SK-N-SH treated with all-trans-retinoic acid at 6 μM for 48 hours (cell line): ENCODE measurements around the gene LTBP4.
"Not testable (repeated sequence)": the region's sequence is repeated elsewhere in the genome, so short reads cannot be mapped to it uniquely, and the experiment has no call there.

Experiments used
- ATAC-seq: fragments of 200-7000 bp; cut with Tn5 transposase; 3 replicates; pipeline ENCODE4 v1.9.1; 2020; ENCODE audit warnings: mild to moderate bottlenecking, moderate library complexity
- ARNTL ChIP-seq: fragments of 450-650 bp; formaldehyde crosslinking; IDR thresholded peaks from 2 replicates; pipeline ENCODE4 v1.5.0; 2020; ENCODE audit warnings: low read depth, mild to moderate bottlenecking, moderate library complexity, borderline replicate concordance
- BACH2 ChIP-seq: fragments of 250-450 bp; sonication (Bioruptor Pico); IDR thresholded peaks from 2 replicates; pipeline ENCODE4 v1.9.0; 2021; ENCODE audit warnings: mild to moderate bottlenecking, borderline replicate concordance
- CSDC2 ChIP-seq: fragments of 250-450 bp; sonication (Bioruptor Pico); IDR thresholded peaks from 2 replicates; pipeline ENCODE4 v1.5.0; 2020; ENCODE audit warnings: mild to moderate bottlenecking, moderate library complexity
- ESRRG ChIP-seq: fragments of 250-450 bp; sonication (Bioruptor Pico); IDR thresholded peaks from 2 replicates; pipeline ENCODE4 v1.6.1; 2021; ENCODE audit warnings: mild to moderate bottlenecking
- GLIS3 ChIP-seq: fragments of 250-450 bp; sonication (Bioruptor Pico); IDR thresholded peaks from 2 replicates; pipeline ENCODE4 v1.5.0; 2020; ENCODE audit warnings: mild to moderate bottlenecking, moderate library complexity
- ISL1 ChIP-seq: fragments of 250-450 bp; sonication (Bioruptor Pico); IDR thresholded peaks from 2 replicates; pipeline ENCODE4 v2.1.2; 2022; ENCODE audit warnings: mild to moderate bottlenecking, moderate library complexity
- OSR1 ChIP-seq: fragments of 250-450 bp; sonication (Bioruptor Pico); IDR thresholded peaks from 2 replicates; pipeline ENCODE4 v1.8.0; 2022; ENCODE audit warnings: moderate library complexity, mild to moderate bottlenecking, inconsistent platforms
- PPARA ChIP-seq: fragments of 250-450 bp; sonication (Bioruptor Pico); IDR thresholded peaks from 2 replicates; pipeline ENCODE4 v1.5.0; 2020; ENCODE audit warnings: mild to moderate bottlenecking, borderline replicate concordance
- RARB ChIP-seq: fragments of 250-450 bp; sonication (Bioruptor Pico); IDR thresholded peaks from 2 replicates; pipeline ENCODE4 v1.8.0; 2021; ENCODE audit warnings: mild to moderate bottlenecking, moderate library complexity
- SNAI2 ChIP-seq: fragments of 250-450 bp; sonication (Bioruptor Pico); IDR thresholded peaks from 2 replicates; pipeline ENCODE4 v1.5.0; 2020; ENCODE audit warnings: mild to moderate bottlenecking, moderate library complexity
- TCF4 ChIP-seq: fragments of 250-450 bp; sonication (Bioruptor Pico); IDR thresholded peaks from 2 replicates; pipeline ENCODE4 v1.8.0; 2021; ENCODE audit warnings: mild to moderate bottlenecking, moderate library complexity, borderline replicate concordance
- TOX ChIP-seq: fragments of 250-450 bp; sonication (Bioruptor Pico); IDR thresholded peaks from 2 replicates; pipeline ENCODE4 v1.8.0; 2021; ENCODE audit warnings: mild to moderate bottlenecking, moderate library complexity, borderline replicate concordance
- TSHZ2 ChIP-seq: fragments of 250-450 bp; sonication (Bioruptor Pico); IDR thresholded peaks from 2 replicates; pipeline ENCODE4 v1.5.0; 2020; ENCODE audit warnings: mild to moderate bottlenecking, moderate library complexity
- ZC3H10 ChIP-seq: fragments of 250-450 bp; sonication (Bioruptor Pico); IDR thresholded peaks from 2 replicates; pipeline ENCODE4 v1.5.1; 2021; ENCODE audit warnings: mild to moderate bottlenecking, moderate library complexity
- ZFP3 ChIP-seq: fragments of 250-450 bp; sonication (Bioruptor Pico); IDR thresholded peaks from 2 replicates; pipeline ENCODE4 v1.5.0; 2020; ENCODE audit warnings: mild to moderate bottlenecking, moderate library complexity
- ZFP30 ChIP-seq: fragments of 450-650 bp; formaldehyde crosslinking; IDR thresholded peaks from 2 replicates; pipeline ENCODE4 v1.5.0; 2022; ENCODE audit warnings: mild to moderate bottlenecking, moderate library complexity
- ZNF565 ChIP-seq: fragments of 450-650 bp; formaldehyde crosslinking; conservative IDR thresholded peaks from 2 replicates; pipeline ENCODE4 v1.5.0; 2020; ENCODE audit warnings: low read depth, mild to moderate bottlenecking, moderate library complexity
- ZNF70 ChIP-seq: fragments of 450-650 bp; formaldehyde crosslinking; IDR thresholded peaks from 2 replicates; pipeline ENCODE4 v1.5.0; 2020; ENCODE audit warnings: mild to moderate bottlenecking, moderate library complexity
- ZNF8 ChIP-seq: fragments of 450-650 bp; formaldehyde crosslinking; IDR thresholded peaks from 2 replicates; pipeline ENCODE4 v1.5.0; 2020; ENCODE audit warnings: mild to moderate bottlenecking, moderate library complexity
- TF ChIP-seq, protein P1 (sequence below): fragments of 250-450 bp; sonication (Bioruptor Pico); IDR thresholded peaks from 2 replicates; pipeline ENCODE4 v1.8.0; 2021; ENCODE audit warnings: low read depth, mild to moderate bottlenecking, moderate library complexity, borderline replicate concordance
- TF ChIP-seq, protein P2 (sequence below): fragments of 250-450 bp; sonication (Bioruptor Pico); IDR thresholded peaks from 2 replicates; pipeline ENCODE4 v1.5.1; 2020; ENCODE audit warnings: low read depth, mild to moderate bottlenecking, moderate library complexity
- TF ChIP-seq, protein P3 (sequence below): fragments of 250-450 bp; sonication (Bioruptor Pico); IDR thresholded peaks from 2 replicates; pipeline ENCODE4 v1.5.1; 2021; ENCODE audit warnings: mild to moderate bottlenecking, moderate library complexity

Gene LTBP4

GRCh38 chr19:40559394-40559793 lies 41.8 kb upstream of the LTBP4 start:
- no peak for ATAC-seq
- no peak for TF ChIP-seq ESRRG (CRISPR knock-in tag)
- TF ChIP-seq CSDC2: no peak

DNA sequence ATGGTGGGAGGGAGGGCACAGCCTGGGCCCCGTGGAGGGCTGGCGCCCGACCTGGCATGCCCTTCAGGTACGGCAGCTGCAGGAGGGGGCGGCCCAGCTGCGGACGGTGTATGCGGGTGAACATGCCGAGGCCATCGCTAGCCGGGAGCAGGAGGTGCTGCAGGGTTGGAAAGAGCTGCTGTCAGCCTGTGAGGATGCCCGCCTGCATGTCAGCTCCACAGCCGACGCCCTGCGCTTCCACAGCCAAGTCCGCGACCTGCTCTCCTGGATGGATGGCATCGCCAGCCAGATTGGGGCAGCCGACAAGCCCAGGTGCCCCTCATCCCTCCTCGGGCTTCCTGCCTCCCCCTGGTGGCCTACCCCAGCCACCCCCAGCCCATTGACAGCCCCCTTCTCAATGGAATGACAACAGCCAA lies 41.1 kb upstream of the LTBP4 start:
- no peak for ATAC-seq

GRCh38 chr19:40561947-40562346 lies 39.2 kb upstream of the LTBP4 start:
- no peak for ATAC-seq
- TF ChIP-seq, protein P1, sequence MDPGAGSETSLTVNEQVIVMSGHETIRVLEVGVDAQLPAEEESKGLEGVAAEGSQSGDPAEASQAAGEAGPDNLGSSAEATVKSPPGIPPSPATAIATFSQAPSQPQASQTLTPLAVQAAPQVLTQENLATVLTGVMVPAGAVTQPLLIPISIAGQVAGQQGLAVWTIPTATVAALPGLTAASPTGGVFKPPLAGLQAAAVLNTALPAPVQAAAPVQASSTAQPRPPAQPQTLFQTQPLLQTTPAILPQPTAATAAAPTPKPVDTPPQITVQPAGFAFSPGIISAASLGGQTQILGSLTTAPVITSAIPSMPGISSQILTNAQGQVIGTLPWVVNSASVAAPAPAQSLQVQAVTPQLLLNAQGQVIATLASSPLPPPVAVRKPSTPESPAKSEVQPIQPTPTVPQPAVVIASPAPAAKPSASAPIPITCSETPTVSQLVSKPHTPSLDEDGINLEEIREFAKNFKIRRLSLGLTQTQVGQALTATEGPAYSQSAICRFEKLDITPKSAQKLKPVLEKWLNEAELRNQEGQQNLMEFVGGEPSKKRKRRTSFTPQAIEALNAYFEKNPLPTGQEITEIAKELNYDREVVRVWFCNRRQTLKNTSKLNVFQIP (CRISPR knock-in tag): no peak
- TF ChIP-seq, protein P2, sequence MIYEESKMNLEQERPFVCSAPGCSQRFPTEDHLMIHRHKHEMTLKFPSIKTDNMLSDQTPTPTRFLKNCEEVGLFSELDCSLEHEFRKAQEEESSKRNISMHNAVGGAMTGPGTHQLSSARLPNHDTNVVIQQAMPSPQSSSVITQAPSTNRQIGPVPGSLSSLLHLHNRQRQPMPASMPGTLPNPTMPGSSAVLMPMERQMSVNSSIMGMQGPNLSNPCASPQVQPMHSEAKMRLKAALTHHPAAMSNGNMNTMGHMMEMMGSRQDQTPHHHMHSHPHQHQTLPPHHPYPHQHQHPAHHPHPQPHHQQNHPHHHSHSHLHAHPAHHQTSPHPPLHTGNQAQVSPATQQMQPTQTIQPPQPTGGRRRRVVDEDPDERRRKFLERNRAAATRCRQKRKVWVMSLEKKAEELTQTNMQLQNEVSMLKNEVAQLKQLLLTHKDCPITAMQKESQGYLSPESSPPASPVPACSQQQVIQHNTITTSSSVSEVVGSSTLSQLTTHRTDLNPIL (CRISPR knock-in tag): no peak
- TF ChIP-seq PPARA (CRISPR knock-in tag) (no peak), ZNF565 (CRISPR knock-in tag) (no peak), ZC3H10 (CRISPR knock-in tag) (no peak), ZNF8 (CRISPR knock-in tag) (no peak), ZFP30 (no peak), BACH2 (no peak), ARNTL (CRISPR knock-in tag) (no peak), ZNF70 (CRISPR knock-in tag) (no peak), TCF4 (CRISPR knock-in tag) (no peak), RARB (no peak)

More for the DNA sequence above, 41.1 kb upstream of the LTBP4 start:
- TF ChIP-seq ZFP30: no peak
- no peak for TF ChIP-seq ZNF8 (CRISPR knock-in tag)
- TF ChIP-seq ESRRG (CRISPR knock-in tag): no peak
- no peak for TF ChIP-seq OSR1 (CRISPR knock-in tag)
- no peak for TF ChIP-seq TOX
- TF ChIP-seq, protein P3, sequence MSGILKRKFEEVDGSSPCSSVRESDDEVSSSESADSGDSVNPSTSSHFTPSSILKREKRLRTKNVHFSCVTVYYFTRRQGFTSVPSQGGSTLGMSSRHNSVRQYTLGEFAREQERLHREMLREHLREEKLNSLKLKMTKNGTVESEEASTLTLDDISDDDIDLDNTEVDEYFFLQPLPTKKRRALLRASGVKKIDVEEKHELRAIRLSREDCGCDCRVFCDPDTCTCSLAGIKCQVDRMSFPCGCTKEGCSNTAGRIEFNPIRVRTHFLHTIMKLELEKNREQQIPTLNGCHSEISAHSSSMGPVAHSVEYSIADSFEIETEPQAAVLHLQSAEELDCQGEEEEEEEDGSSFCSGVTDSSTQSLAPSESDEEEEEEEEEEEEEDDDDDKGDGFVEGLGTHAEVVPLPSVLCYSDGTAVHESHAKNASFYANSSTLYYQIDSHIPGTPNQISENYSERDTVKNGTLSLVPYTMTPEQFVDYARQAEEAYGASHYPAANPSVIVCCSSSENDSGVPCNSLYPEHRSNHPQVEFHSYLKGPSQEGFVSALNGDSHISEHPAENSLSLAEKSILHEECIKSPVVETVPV: no peak
- TF ChIP-seq, protein P2 (CRISPR knock-in tag): no peak
- TF ChIP-seq ISL1 (CRISPR knock-in tag): no peak
- TF ChIP-seq, protein P1 (CRISPR knock-in tag): no peak
- TF ChIP-seq SNAI2 (CRISPR knock-in tag): no peak
- no peak for TF ChIP-seq ARNTL (CRISPR knock-in tag)
- TF ChIP-seq BACH2: no peak
- no peak for TF ChIP-seq GLIS3 (CRISPR knock-in tag)
- no peak for TF ChIP-seq PPARA (CRISPR knock-in tag)
- no peak for TF ChIP-seq TSHZ2 (CRISPR knock-in tag)
- TF ChIP-seq ZNF565 (CRISPR knock-in tag): no peak
- no peak for TF ChIP-seq ZFP3 (CRISPR knock-in tag)
- TF ChIP-seq ZC3H10 (CRISPR knock-in tag): no peak
- TF ChIP-seq, all 23 proteins: peak for 0

DNA sequence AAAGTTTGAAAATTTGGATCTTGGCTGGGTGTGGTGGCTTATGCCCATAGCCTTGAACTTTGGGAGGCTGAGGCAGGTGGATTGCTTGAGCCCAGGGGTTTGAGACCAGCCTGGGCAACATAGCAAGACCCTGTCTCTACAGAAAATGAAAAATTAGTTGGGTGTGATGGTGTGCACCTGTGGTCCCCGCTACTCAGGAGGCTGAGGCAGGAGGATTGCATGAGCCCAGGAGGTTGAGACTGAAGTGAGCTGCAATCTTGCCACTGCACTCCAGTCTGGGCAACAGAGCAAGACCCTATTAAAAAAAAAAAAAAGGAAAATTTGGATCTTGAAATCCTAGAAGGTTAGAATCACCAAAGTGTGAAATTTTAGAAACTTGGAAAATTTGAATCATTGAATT lies 36.6 kb upstream of the LTBP4 start:
- ATAC-seq: not testable (repeated sequence)
